ENCODE data around the gene CCND2. TPM values are rescaled to one million over a fixed set of nuclear protein-coding genes. Genes with fewer than 3 reads are reported as not detected.
A peak's percentile ranks its signal among the peaks of the same experiment; 100 is the strongest.

The CCND2 gene
- total and polyA plus RNA-seq, 2 of the 4 experiments (the other 2 are of a cell fraction): 1.1 to 2.3 TPM

- TF ChIP-seq, protein P1, sequence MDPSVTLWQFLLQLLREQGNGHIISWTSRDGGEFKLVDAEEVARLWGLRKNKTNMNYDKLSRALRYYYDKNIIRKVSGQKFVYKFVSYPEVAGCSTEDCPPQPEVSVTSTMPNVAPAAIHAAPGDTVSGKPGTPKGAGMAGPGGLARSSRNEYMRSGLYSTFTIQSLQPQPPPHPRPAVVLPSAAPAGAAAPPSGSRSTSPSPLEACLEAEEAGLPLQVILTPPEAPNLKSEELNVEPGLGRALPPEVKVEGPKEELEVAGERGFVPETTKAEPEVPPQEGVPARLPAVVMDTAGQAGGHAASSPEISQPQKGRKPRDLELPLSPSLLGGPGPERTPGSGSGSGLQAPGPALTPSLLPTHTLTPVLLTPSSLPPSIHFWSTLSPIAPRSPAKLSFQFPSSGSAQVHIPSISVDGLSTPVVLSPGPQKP (IDR thresholded peaks at IDR 0.05; ENCODE audit: borderline replicate concordance, low read depth, low read length): no peak
- peak; percentile 99 for TF ChIP-seq MAZ (IDR thresholded peaks at IDR 0.05; ENCODE audit: borderline replicate concordance, low read depth, low read length)
These were observed 47.5 kb downstream of the CCND2 start, which contains the start of gene TIGAR (continued) for GRCh38 chr12:4320853-4321701.

DNA sequence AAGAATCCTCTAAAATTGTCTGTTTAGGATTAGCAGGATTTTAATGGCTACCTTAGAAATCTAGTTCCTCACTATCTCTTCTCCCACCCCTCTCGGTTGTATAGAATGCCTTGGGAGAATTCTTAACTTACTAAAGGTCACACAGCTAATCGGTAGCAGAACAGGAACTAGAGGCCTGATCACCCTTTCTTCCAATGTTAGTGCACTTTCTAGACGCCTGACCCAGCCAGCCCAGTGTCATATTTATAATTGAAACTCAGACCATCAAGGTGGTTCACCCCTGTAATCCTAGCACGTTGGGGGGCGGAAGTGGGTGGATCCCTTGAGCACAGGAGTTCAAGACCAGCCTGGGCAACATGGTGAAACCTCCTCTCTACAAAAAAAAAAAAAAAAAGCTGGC lies 49.2 kb downstream of the CCND2 start:
- intact Hi-C loops (cut with micrococcal nuclease): loop anchor here (5.0 kb wide), 1 partner anchor 215 kb away; the partner anchor contains the start of gene RAD51AP1

More for the DNA sequence above, 49.2 kb downstream of the CCND2 start:
- Histone ChIP-seq H2AK9ac (replicated peaks; ENCODE audit: low read depth, low read length, poor library complexity) (no peak overlapping the region), H3K36me3 (ENCODE audit: control insufficient read depth, insufficient read depth, low read length) (peaks cover 3% of the 10 kb centered on the region; the same call in 1 of the 2 replicates), H3K4me1 (ENCODE audit: control insufficient read depth, insufficient read depth, low read length) (peaks cover 2% of the 10 kb centered on the region; the same call in 1 of the 2 replicates), H3K9me1 (ENCODE audit: insufficient read depth, low read length) (no peaks in the 10 kb centered on the region; the same call in 1 of the 2 replicates), H2AK5ac (ENCODE audit: low read depth, low read length) (no peak overlapping the region), H3K27me3 (ENCODE audit: control insufficient read depth, insufficient read depth, low read length) (no peaks in the 10 kb centered on the region), H3K4ac (ENCODE audit: low read depth, low read length) (no peak overlapping the region), H3K9me3 (ENCODE audit: control insufficient read depth, insufficient read depth, low read length) (no peaks in the 10 kb centered on the region), H3K56ac (ENCODE audit: extremely low read depth, insufficient read depth, low read length) (no peak overlapping the region), H2AFZ (replicated peaks; ENCODE audit: low read length, poor library complexity) (no peak overlapping the region), H4K91ac (ENCODE audit: insufficient read depth, low read depth, low read length) (no peak overlapping the region), H3K4me2 (ENCODE audit: low read depth, low read length) (0 out of 2 replicates have a peak overlapping the region, but pooled peaks have one; percentile 27), H3K23ac (ENCODE audit: low read depth, low read length) (no peak overlapping the region), H4K8ac (ENCODE audit: low read depth in 2 of 2, low read length in 2 of 2) (no peak overlapping the region), H4K20me1 (ENCODE audit: insufficient read depth, low read length) (peaks cover 7% of the 10 kb centered on the region; the same call in 1 of the 2 replicates), H3K9ac (ENCODE audit: low read depth, low read length) (no peak overlapping the region), H3K79me1 (ENCODE audit: low read depth in 1 of 2, low read length in 2 of 2) (peaks cover 28 to 30% of the 10 kb centered on the region in 2 experiments), H2BK20ac (ENCODE audit: low read depth, low read length) (no peak overlapping the region), H3K4me3 (ENCODE audit: insufficient read depth, low read depth, low read length) (no peak overlapping the region), H2BK120ac (ENCODE audit: low read depth, low read length) (no peak overlapping the region), H2BK15ac (ENCODE audit: low read depth, low read length) (no peak overlapping the region), H3K18ac (ENCODE audit: low read depth, low read length) (no peak overlapping the region), H4K5ac (ENCODE audit: low read depth, low read length) (no peak overlapping the region), H3K14ac (replicated peaks; ENCODE audit: low read depth, low read length) (no peak overlapping the region), H3K27ac (ENCODE audit: insufficient read depth, low read length) (no peak overlapping the region), H2BK5ac (ENCODE audit: low read depth, low read length, poor library complexity, severe bottlenecking) (no peak overlapping the region)
- no peak for TF ChIP-seq RAD21 (IDR thresholded peaks at IDR 0.05; ENCODE audit: low read length)
- TF ChIP-seq CHD1 (IDR thresholded peaks at IDR 0.05; ENCODE audit: low read depth, low read length): no peak
- no peak for TF ChIP-seq MXI1 (IDR thresholded peaks at IDR 0.05; ENCODE audit: borderline replicate concordance, low read depth, low read length)
- no peak for TF ChIP-seq RFX5 (IDR thresholded peaks at IDR 0.05; ENCODE audit: low read depth, low read length)
- no peak for TF ChIP-seq NFE2L2 (IDR thresholded peaks at IDR 0.05; ENCODE audit: low read depth, low read length)
- no peak for TF ChIP-seq BHLHE40 (IDR thresholded peaks at IDR 0.05; ENCODE audit: low read depth, low read length)
- dilution Hi-C loops (cut with HindIII; ENCODE audit: low sequenced_read_pairs, unreplicated experiment) (no loop called here), in situ Hi-C loops (cut with MboI; ENCODE audit: low sequenced_read_pairs) (no loop called here)
- CTCF ChIA-PET: interaction anchor here (0.6 kb wide), 1 partner anchor 215 kb away, joined by 3 read pairs; no protein-coding TSS in a partner anchor
- DNase-seq (no peak), ATAC-seq (ENCODE audit: low read depth) (no peak)
- BruUV-seq (replicated peaks): no TSS peak
- POLR2A ChIA-PET (ENCODE audit: unreplicated experiment): no interaction called here
- 100% methylated on average over 1 of the region's 5 CpGs; no CpG with 5 or more reads in 1 of the 2 experiments for WGBS, 2 experiments (ENCODE audit: extremely low coverage in 2 of 2, insufficient read length in 1 of 2)

Data from IMR-90 (cell line).